HL-60 (cell line): Measurements from ENCODE around the gene CDH23.

Source experiments
- DNase-seq, 2 experiments: peaks; one replicate each; pipeline ENCODE4 v3.0.0-alpha.2; 2010 to 2020; ENCODE audit warnings: low read depth in 1 of 2, low spot score in 1 of 2
- H3K27ac ChIP-seq: fragments of 250-450 bp; sonication (Bioruptor Pico); replicated peaks from 2 replicates; pipeline ENCODE4 v1.5.1; 2020; ENCODE audit warnings: mild to moderate bottlenecking, moderate library complexity
- H3K27me3 ChIP-seq: fragments of 250-450 bp; sonication (Bioruptor Pico); 2 replicates; pipeline ENCODE4 v1.5.1; 2021; ENCODE audit warnings: mild to moderate bottlenecking, moderate library complexity; ENCODE audit not compliant: insufficient read depth, poor library complexity, severe bottlenecking
- H3K4me3 ChIP-seq: replicated peaks from 2 replicates; pipeline ENCODE4 v1.5.1; 2011; ENCODE audit warnings: mild to moderate bottlenecking, control low read depth, low read length; ENCODE audit not compliant: insufficient read depth
- GABPA ChIP-seq: IDR thresholded peaks from 2 replicates; pipeline ENCODE4 v1.6.1; 2012; ENCODE audit warnings: low read depth
- POLR2AphosphoS5 ChIP-seq: IDR thresholded peaks from 2 replicates; pipeline ENCODE4 v1.6.1; 2012; ENCODE audit warnings: low read depth
- SPI1 ChIP-seq: IDR thresholded peaks from 2 replicates; pipeline ENCODE4 v1.6.1; 2012; ENCODE audit warnings: low read depth, mild to moderate bottlenecking, borderline replicate concordance
- TF ChIP-seq, protein P1 (sequence below): IDR thresholded peaks from one replicate; pipeline ENCODE4 v1.5.1; 2011; ENCODE audit warnings: low read length, control low read depth, inconsistent platforms; ENCODE audit not compliant: insufficient read depth
- TF ChIP-seq, protein P2 (sequence below): IDR thresholded peaks from 2 replicates; pipeline ENCODE4 v1.6.1; 2012; ENCODE audit warnings: low read depth; ENCODE audit not compliant: insufficient replicate concordance

CDH23 gene

DNA sequence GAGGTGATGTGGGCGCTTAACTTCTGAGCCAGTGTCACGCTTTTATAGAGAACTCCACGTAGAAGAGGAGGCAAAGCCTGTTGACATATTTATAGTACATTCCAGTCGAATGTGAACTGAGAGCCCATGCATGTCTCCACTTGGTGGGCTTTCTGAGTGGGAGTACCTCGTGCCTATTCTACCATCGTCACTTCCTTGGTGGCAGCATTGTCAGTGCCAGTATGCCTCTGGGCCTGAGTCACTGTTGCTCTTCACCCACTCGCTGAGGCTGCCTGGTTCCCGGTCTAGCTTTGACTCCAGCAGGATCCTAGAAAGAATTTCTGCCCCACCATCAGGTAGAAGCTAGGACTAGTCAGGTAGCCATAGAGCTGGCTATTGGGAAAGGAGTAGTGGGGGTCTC is 30.0 kb upstream of the CDH23 start:
- no peak overlapping the region for H3K27ac ChIP-seq
- H3K4me3 ChIP-seq, result no peak overlapping the region
- no peak for TF ChIP-seq GABPA
- no peak for TF ChIP-seq POLR2AphosphoS5
- TF ChIP-seq, protein P1, sequence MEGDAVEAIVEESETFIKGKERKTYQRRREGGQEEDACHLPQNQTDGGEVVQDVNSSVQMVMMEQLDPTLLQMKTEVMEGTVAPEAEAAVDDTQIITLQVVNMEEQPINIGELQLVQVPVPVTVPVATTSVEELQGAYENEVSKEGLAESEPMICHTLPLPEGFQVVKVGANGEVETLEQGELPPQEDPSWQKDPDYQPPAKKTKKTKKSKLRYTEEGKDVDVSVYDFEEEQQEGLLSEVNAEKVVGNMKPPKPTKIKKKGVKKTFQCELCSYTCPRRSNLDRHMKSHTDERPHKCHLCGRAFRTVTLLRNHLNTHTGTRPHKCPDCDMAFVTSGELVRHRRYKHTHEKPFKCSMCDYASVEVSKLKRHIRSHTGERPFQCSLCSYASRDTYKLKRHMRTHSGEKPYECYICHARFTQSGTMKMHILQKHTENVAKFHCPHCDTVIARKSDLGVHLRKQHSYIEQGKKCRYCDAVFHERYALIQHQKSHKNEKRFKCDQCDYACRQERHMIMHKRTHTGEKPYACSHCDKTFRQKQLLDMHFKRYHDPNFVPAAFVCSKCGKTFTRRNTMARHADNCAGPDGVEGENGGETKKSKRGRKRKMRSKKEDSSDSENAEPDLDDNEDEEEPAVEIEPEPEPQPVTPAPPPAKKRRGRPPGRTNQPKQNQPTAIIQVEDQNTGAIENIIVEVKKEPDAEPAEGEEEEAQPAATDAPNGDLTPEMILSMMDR, result no peak
- TF ChIP-seq, protein P2, sequence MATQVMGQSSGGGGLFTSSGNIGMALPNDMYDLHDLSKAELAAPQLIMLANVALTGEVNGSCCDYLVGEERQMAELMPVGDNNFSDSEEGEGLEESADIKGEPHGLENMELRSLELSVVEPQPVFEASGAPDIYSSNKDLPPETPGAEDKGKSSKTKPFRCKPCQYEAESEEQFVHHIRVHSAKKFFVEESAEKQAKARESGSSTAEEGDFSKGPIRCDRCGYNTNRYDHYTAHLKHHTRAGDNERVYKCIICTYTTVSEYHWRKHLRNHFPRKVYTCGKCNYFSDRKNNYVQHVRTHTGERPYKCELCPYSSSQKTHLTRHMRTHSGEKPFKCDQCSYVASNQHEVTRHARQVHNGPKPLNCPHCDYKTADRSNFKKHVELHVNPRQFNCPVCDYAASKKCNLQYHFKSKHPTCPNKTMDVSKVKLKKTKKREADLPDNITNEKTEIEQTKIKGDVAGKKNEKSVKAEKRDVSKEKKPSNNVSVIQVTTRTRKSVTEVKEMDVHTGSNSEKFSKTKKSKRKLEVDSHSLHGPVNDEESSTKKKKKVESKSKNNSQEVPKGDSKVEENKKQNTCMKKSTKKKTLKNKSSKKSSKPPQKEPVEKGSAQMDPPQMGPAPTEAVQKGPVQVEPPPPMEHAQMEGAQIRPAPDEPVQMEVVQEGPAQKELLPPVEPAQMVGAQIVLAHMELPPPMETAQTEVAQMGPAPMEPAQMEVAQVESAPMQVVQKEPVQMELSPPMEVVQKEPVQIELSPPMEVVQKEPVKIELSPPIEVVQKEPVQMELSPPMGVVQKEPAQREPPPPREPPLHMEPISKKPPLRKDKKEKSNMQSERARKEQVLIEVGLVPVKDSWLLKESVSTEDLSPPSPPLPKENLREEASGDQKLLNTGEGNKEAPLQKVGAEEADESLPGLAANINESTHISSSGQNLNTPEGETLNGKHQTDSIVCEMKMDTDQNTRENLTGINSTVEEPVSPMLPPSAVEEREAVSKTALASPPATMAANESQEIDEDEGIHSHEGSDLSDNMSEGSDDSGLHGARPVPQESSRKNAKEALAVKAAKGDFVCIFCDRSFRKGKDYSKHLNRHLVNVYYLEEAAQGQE, result no peak
- TF ChIP-seq SPI1, result no peak
- no peaks in the 10 kb centered on the region for H3K27me3 ChIP-seq
- no peak for DNase-seq

- Histone ChIP-seq H3K27me3 (no peaks in the 10 kb centered on the region), H3K4me3 (no peak overlapping the region), H3K27ac (no peak overlapping the region)
- DNase-seq, result peak; percentile 14 to 65
- TF ChIP-seq, protein P2, result no peak
Observed at GRCh38 chr10:71367271-71367670, 29.4 kb upstream of the CDH23 start.

- Histone ChIP-seq H3K27ac (no peak overlapping the region), H3K4me3 (no peak overlapping the region), H3K27me3 (no peaks in the 10 kb centered on the region)
- no peak for DNase-seq
- TF ChIP-seq, protein P1, result no peak
- TF ChIP-seq SPI1 (no peak), POLR2AphosphoS5 (no peak), GABPA (no peak)
- TF ChIP-seq, protein P2, result no peak
Observed at GRCh38 chr10:71368176-71368575, 28.5 kb upstream of the CDH23 start.

GRCh38 chr10:71368643-71369042 is 28.1 kb upstream of the CDH23 start:
- Histone ChIP-seq H3K27me3 (no peaks in the 10 kb centered on the region), H3K27ac (no peak overlapping the region), H3K4me3 (no peak overlapping the region)
- DNase-seq, result no peak
- TF ChIP-seq, protein P2, result no peak
- TF ChIP-seq SPI1 (no peak), GABPA (no peak), POLR2AphosphoS5 (no peak)
- TF ChIP-seq, protein P1, result no peak
